GM23338 (cell line): ENCODE data around the gene AHI1. TPM values are rescaled to one million over a fixed set of nuclear protein-coding genes. Genes with fewer than 3 reads are reported as not detected.

Experiments used
- ATAC-seq: fragments of 200-7000 bp; cut with Tn5 transposase; 3 replicates; pipeline ENCODE4 v1.9.1; 2020
- DNase-seq: peaks from one replicate; pipeline ENCODE4 v3.0.0-alpha.2; 2015; ENCODE audit warnings: low spot score
- H2AFZ ChIP-seq: fragments of 200-600 bp; sonication (generic); 2 replicates; pipeline ENCODE4 v1.8.0; 2016; ENCODE audit warnings: antibody characterized with exemption, mild to moderate bottlenecking, moderate library complexity
- H3F3A ChIP-seq: fragments of 200-600 bp; sonication (generic); replicated peaks from 2 replicates; pipeline ENCODE4 v1.8.0; 2017; ENCODE audit warnings: antibody characterized with exemption, mixed run types, low read depth
- H3K27ac ChIP-seq: fragments of 200-600 bp; sonication (generic); 2 replicates; pipeline ENCODE4 v1.6.1; 2016; ENCODE audit warnings: low read depth
- H3K27me3 ChIP-seq: fragments of 200-600 bp; sonication (generic); 2 replicates; pipeline ENCODE4 v1.8.0; 2016; ENCODE audit warnings: mild to moderate bottlenecking, mixed run types, moderate library complexity; ENCODE audit not compliant: insufficient read depth
- H3K36me3 ChIP-seq: fragments of 200-600 bp; sonication (generic); 2 replicates; pipeline ENCODE4 v1.8.0; 2016; ENCODE audit warnings: mild to moderate bottlenecking; ENCODE audit not compliant: insufficient read depth
- H3K4me1 ChIP-seq: fragments of 200-600 bp; sonication (generic); 2 replicates; pipeline ENCODE4 v1.8.0; 2016; ENCODE audit warnings: mild to moderate bottlenecking, moderate library complexity; ENCODE audit not compliant: insufficient read depth
- H3K4me2 ChIP-seq: fragments of 200-600 bp; sonication (generic); 2 replicates; pipeline ENCODE4 v1.7.1; 2017; ENCODE audit warnings: mixed run types
- H3K4me3 ChIP-seq: fragments of 200-600 bp; sonication (generic); 2 replicates; pipeline ENCODE4 v1.6.1; 2016; ENCODE audit warnings: mixed run types
- H3K79me2 ChIP-seq: fragments of 200-600 bp; sonication (generic); replicated peaks from 2 replicates; pipeline ENCODE4 v1.8.0; 2017; ENCODE audit warnings: mild to moderate bottlenecking; ENCODE audit not compliant: insufficient read depth
- H3K9me2 ChIP-seq: fragments of 200-600 bp; sonication (generic); 2 replicates; pipeline ENCODE4 v1.8.0; 2017; ENCODE audit not compliant: insufficient read depth
- H4K20me1 ChIP-seq: fragments of 200-600 bp; sonication (generic); replicated peaks from 2 replicates; pipeline ENCODE4 v1.8.0; 2017; ENCODE audit warnings: mild to moderate bottlenecking; ENCODE audit not compliant: insufficient read depth
- H3K27ac Mint-ChIP-seq: 2 replicates; pipeline ENCODE4 v1.8.0; 2020; ENCODE audit warnings: inconsistent platforms, mild to moderate bottlenecking, moderate library complexity, mixed read lengths
- H3K27me3 Mint-ChIP-seq: 3 replicates; pipeline ENCODE4 v1.8.0; 2022; ENCODE audit warnings: low read depth, mild to moderate bottlenecking, moderate library complexity, mixed read lengths, inconsistent platforms; ENCODE audit not compliant: insufficient read depth, poor library complexity
- H3K36me3 Mint-ChIP-seq: 3 replicates; pipeline ENCODE4 v1.8.0; 2021; ENCODE audit warnings: low read depth, mild to moderate bottlenecking, inconsistent platforms, moderate library complexity, mixed read lengths
- H3K4me1 Mint-ChIP-seq: 3 replicates; pipeline ENCODE4 v1.8.0; 2020; ENCODE audit warnings: mild to moderate bottlenecking, inconsistent platforms, mixed read lengths
- H3K4me3 Mint-ChIP-seq: 3 replicates; pipeline ENCODE4 v1.8.0; 2021; ENCODE audit warnings: moderate library complexity, mild to moderate bottlenecking, inconsistent platforms, mixed read lengths
- H3K9me3 Mint-ChIP-seq: 3 replicates; pipeline ENCODE4 v1.8.0; 2020; ENCODE audit warnings: moderate library complexity, mild to moderate bottlenecking, inconsistent platforms, mixed read lengths
- CREB1 ChIP-seq: fragments of 250-450 bp; sonication (Bioruptor Pico); IDR thresholded peaks from 2 replicates; pipeline ENCODE4 v1.5.0; 2020; ENCODE audit warnings: low read depth, mild to moderate bottlenecking, moderate library complexity
- ETS1 ChIP-seq: IDR thresholded peaks from 2 replicates; pipeline ENCODE4 v1.6.1; 2016; ENCODE audit warnings: antibody characterized with exemption
- EZH2 ChIP-seq: fragments of 200-600 bp; sonication (generic); IDR thresholded peaks from one replicate; pipeline ENCODE4 v1.8.0; 2017; ENCODE audit warnings: antibody characterized with exemption, mild to moderate bottlenecking, low read depth; ENCODE audit not compliant: unreplicated experiment
- EZH2phosphoT487 ChIP-seq: fragments of 200-600 bp; sonication (generic); IDR thresholded peaks from one replicate; pipeline ENCODE4 v1.8.1; 2018; ENCODE audit warnings: antibody characterized with exemption; ENCODE audit not compliant: unreplicated experiment
- JUNB ChIP-seq: IDR thresholded peaks from one replicate; pipeline ENCODE4 v1.6.1; 2016; ENCODE audit warnings: antibody characterized with exemption; ENCODE audit not compliant: unreplicated experiment
- NANOG ChIP-seq: IDR thresholded peaks from 2 replicates; pipeline ENCODE4 v1.6.1; 2016; ENCODE audit warnings: antibody characterized with exemption, borderline replicate concordance
- POLR2AphosphoS5 ChIP-seq: IDR thresholded peaks from 2 replicates; pipeline ENCODE4 v1.6.1; 2016; ENCODE audit warnings: antibody characterized with exemption, low read depth
- STAT1 ChIP-seq: IDR thresholded peaks from one replicate; pipeline ENCODE4 v1.6.1; 2016; ENCODE audit warnings: antibody characterized with exemption; ENCODE audit not compliant: unreplicated experiment
- ZNF114 ChIP-seq: fragments of 250-450 bp; sonication (Bioruptor Pico); IDR thresholded peaks from 2 replicates; pipeline ENCODE4 v1.5.0; 2020; ENCODE audit warnings: mild to moderate bottlenecking, moderate library complexity
- ZNF331 ChIP-seq: fragments of 250-450 bp; sonication (Bioruptor Pico); IDR thresholded peaks from 2 replicates; pipeline ENCODE4 v1.5.0; 2020; ENCODE audit warnings: low read depth, mild to moderate bottlenecking, moderate library complexity
- polyA plus RNA-seq: library from polyadenylated mRNA; unstranded; fragments of >200 nt; fragmentation: Nextera tagmentation; extraction: Ambion mirVana; gene quantifications from 2 replicates; pipeline ENCODE4 v1.2.1, GENCODE V29; 2016
- total RNA-seq: library from RNA; depleted of rRNA; stranded (reverse); fragments of >200 nt; shearing (Covaris generic); gene quantifications from 2 replicates; pipeline ENCODE4 v1.2.3, GENCODE V29; 2014
- TF ChIP-seq, protein P1 (sequence below), 2 experiments: fragments of 200-600 bp in 1 of 2; sonication (generic) in 1 of 2; conservative IDR thresholded peaks; 2 replicates each; pipeline versions ENCODE4 v1.5.1 to v1.6.1; 2016 to 2017; ENCODE audit warnings: antibody characterized with exemption in 2 of 2, low read depth in 2 of 2, mild to moderate bottlenecking in 2 of 2, moderate library complexity in 1 of 2
- TF ChIP-seq, protein P2 (sequence below): IDR thresholded peaks from one replicate; pipeline ENCODE4 v1.6.1; 2018; ENCODE audit warnings: antibody characterized with exemption; ENCODE audit not compliant: unreplicated experiment
- TF ChIP-seq, protein P3 (sequence below): fragments of 250-450 bp; sonication (Bioruptor Pico); IDR thresholded peaks from 2 replicates; pipeline ENCODE4 v1.5.0; 2020; ENCODE audit warnings: mild to moderate bottlenecking, moderate library complexity

Gene AHI1
- total and polyA plus RNA-seq, 2 experiments from 2014 or later: 19.8 to 72.9 TPM

DNA sequence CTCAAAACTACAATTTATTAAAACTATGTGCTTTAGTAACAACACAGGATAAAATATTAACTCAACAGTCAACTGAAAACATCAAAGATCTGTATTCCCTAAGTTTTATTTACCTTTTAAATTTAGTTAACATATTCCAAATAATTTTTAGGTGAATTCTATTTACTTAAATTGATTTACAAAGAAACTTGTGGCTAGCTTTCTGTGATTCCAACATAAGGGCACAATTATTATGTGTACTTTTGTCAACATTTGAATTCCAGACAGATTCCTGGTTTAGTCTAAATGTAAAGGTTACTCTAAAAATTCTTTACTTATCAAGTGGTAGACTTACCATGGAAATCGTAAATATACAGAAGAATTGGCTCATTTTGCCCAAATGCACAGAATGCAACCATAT lies 70.7 kb downstream of the AHI1 start:
- Histone ChIP-seq H3K9me2 (no peaks in the 10 kb centered on the region), H3K36me3 (no peaks in the 10 kb centered on the region; the same call in 1 of the 2 replicates), H3F3A (no peaks in the 10 kb centered on the region), H3K79me2 (no peaks in the 10 kb centered on the region), H3K4me1 (no peaks in the 10 kb centered on the region), H3K27me3 (no peaks in the 10 kb centered on the region), H3K4me3 (no peak overlapping the region), H2AFZ (no peak overlapping the region), H3K4me2 (no peak overlapping the region), H3K27ac (no peak overlapping the region), H4K20me1 (no peaks in the 10 kb centered on the region)
- no peaks in the 10 kb centered on the region for H3K36me3 Mint-ChIP-seq
- H3K9me3 Mint-ChIP-seq: no peaks in the 10 kb centered on the region
- TF ChIP-seq CREB1 (CRISPR knock-in tag): no peak
- TF ChIP-seq, protein P1, sequence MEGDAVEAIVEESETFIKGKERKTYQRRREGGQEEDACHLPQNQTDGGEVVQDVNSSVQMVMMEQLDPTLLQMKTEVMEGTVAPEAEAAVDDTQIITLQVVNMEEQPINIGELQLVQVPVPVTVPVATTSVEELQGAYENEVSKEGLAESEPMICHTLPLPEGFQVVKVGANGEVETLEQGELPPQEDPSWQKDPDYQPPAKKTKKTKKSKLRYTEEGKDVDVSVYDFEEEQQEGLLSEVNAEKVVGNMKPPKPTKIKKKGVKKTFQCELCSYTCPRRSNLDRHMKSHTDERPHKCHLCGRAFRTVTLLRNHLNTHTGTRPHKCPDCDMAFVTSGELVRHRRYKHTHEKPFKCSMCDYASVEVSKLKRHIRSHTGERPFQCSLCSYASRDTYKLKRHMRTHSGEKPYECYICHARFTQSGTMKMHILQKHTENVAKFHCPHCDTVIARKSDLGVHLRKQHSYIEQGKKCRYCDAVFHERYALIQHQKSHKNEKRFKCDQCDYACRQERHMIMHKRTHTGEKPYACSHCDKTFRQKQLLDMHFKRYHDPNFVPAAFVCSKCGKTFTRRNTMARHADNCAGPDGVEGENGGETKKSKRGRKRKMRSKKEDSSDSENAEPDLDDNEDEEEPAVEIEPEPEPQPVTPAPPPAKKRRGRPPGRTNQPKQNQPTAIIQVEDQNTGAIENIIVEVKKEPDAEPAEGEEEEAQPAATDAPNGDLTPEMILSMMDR (conservative IDR thresholded peaks at IDR 0.05; ENCODE audit: low read depth in 2 of 2): no peak
- TF ChIP-seq, protein P2, sequence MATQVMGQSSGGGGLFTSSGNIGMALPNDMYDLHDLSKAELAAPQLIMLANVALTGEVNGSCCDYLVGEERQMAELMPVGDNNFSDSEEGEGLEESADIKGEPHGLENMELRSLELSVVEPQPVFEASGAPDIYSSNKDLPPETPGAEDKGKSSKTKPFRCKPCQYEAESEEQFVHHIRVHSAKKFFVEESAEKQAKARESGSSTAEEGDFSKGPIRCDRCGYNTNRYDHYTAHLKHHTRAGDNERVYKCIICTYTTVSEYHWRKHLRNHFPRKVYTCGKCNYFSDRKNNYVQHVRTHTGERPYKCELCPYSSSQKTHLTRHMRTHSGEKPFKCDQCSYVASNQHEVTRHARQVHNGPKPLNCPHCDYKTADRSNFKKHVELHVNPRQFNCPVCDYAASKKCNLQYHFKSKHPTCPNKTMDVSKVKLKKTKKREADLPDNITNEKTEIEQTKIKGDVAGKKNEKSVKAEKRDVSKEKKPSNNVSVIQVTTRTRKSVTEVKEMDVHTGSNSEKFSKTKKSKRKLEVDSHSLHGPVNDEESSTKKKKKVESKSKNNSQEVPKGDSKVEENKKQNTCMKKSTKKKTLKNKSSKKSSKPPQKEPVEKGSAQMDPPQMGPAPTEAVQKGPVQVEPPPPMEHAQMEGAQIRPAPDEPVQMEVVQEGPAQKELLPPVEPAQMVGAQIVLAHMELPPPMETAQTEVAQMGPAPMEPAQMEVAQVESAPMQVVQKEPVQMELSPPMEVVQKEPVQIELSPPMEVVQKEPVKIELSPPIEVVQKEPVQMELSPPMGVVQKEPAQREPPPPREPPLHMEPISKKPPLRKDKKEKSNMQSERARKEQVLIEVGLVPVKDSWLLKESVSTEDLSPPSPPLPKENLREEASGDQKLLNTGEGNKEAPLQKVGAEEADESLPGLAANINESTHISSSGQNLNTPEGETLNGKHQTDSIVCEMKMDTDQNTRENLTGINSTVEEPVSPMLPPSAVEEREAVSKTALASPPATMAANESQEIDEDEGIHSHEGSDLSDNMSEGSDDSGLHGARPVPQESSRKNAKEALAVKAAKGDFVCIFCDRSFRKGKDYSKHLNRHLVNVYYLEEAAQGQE: no peak
- TF ChIP-seq EZH2: no peak
- no peak for TF ChIP-seq ZNF331 (CRISPR knock-in tag)
- TF ChIP-seq NANOG: no peak
- TF ChIP-seq EZH2phosphoT487: no peak
- TF ChIP-seq, protein P3, sequence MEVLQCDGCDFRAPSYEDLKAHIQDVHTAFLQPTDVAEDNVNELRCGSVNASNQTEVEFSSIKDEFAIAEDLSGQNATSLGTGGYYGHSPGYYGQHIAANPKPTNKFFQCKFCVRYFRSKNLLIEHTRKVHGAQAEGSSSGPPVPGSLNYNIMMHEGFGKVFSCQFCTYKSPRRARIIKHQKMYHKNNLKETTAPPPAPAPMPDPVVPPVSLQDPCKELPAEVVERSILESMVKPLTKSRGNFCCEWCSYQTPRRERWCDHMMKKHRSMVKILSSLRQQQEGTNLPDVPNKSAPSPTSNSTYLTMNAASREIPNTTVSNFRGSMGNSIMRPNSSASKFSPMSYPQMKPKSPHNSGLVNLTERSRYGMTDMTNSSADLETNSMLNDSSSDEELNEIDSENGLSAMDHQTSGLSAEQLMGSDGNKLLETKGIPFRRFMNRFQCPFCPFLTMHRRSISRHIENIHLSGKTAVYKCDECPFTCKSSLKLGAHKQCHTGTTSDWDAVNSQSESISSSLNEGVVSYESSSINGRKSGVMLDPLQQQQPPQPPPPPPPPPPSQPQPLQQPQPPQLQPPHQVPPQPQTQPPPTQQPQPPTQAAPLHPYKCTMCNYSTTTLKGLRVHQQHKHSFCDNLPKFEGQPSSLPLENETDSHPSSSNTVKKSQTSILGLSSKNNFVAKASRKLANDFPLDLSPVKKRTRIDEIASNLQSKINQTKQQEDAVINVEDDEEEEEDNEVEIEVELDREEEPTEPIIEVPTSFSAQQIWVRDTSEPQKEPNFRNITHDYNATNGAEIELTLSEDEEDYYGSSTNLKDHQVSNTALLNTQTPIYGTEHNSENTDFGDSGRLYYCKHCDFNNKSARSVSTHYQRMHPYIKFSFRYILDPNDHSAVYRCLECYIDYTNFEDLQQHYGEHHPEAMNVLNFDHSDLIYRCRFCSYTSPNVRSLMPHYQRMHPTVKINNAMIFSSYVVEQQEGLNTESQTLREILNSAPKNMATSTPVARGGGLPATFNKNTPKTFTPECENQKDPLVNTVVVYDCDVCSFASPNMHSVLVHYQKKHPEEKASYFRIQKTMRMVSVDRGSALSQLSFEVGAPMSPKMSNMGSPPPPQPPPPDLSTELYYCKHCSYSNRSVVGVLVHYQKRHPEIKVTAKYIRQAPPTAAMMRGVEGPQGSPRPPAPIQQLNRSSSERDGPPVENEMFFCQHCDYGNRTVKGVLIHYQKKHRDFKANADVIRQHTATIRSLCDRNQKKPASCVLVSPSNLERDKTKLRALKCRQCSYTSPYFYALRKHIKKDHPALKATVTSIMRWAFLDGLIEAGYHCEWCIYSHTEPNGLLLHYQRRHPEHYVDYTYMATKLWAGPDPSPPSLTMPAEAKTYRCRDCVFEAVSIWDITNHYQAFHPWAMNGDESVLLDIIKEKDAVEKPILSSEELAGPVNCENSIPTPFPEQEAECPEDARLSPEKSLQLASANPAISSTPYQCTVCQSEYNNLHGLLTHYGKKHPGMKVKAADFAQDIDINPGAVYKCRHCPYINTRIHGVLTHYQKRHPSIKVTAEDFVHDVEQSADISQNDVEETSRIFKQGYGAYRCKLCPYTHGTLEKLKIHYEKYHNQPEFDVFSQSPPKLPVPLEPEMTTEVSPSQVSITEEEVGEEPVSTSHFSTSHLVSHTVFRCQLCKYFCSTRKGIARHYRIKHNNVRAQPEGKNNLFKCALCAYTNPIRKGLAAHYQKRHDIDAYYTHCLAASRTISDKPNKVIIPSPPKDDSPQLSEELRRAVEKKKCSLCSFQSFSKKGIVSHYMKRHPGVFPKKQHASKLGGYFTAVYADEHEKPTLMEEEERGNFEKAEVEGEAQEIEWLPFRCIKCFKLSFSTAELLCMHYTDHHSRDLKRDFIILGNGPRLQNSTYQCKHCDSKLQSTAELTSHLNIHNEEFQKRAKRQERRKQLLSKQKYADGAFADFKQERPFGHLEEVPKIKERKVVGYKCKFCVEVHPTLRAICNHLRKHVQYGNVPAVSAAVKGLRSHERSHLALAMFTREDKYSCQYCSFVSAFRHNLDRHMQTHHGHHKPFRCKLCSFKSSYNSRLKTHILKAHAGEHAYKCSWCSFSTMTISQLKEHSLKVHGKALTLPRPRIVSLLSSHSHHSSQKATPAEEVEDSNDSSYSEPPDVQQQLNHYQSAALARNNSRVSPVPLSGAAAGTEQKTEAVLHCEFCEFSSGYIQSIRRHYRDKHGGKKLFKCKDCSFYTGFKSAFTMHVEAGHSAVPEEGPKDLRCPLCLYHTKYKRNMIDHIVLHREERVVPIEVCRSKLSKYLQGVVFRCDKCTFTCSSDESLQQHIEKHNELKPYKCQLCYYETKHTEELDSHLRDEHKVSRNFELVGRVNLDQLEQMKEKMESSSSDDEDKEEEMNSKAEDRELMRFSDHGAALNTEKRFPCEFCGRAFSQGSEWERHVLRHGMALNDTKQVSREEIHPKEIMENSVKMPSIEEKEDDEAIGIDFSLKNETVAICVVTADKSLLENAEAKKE (CRISPR knock-in tag): no peak
- no peak for TF ChIP-seq STAT1
- no peak for TF ChIP-seq ETS1
- no peak for TF ChIP-seq JUNB
- no peak for TF ChIP-seq POLR2AphosphoS5
- no peak for TF ChIP-seq ZNF114 (CRISPR knock-in tag)
- DNase-seq (no peak), ATAC-seq (no peak)
- no peak overlapping the region for H3K27ac Mint-ChIP-seq
- no peaks in the 10 kb centered on the region for H3K27me3 Mint-ChIP-seq
- no peaks in the 10 kb centered on the region for H3K4me1 Mint-ChIP-seq
- H3K4me3 Mint-ChIP-seq: no peak overlapping the region
